Sigmoid colon (tissue), 7 donors: ENCODE data around the gene GRIK3. TPM values are rescaled to one million over a fixed set of nuclear protein-coding genes. Genes with fewer than 3 reads are reported as not detected.

Experiments used
- DNase-seq: peaks from one replicate; pipeline ENCODE4 v3.0.0-alpha.2; 2019
- H3K27ac ChIP-seq, 4 donors: fragments of 200-600 bp; sonication (generic); one replicate each; pipeline ENCODE4 v1.5.1; 2016 to 2019; ENCODE audit warnings: mild to moderate bottlenecking in 1 of 4
- H3K27me3 ChIP-seq, 3 donors: fragments of 200-600 bp; sonication (generic); one replicate each; pipeline ENCODE4 v1.5.1; 2019; ENCODE audit warnings: mild to moderate bottlenecking in 1 of 3
- H3K36me3 ChIP-seq, 4 donors: fragments of 200-600 bp; sonication (generic); one replicate each; pipeline ENCODE4 v1.5.1; 2016 to 2019
- H3K4me1 ChIP-seq, 4 donors: fragments of 200-600 bp; sonication (generic); one replicate each; pipeline ENCODE4 v1.5.1; 2017 to 2019
- H3K4me3 ChIP-seq, 4 donors: fragments of 200-600 bp; sonication (generic); one replicate each; pipeline ENCODE4 v1.5.1; 2017 to 2019; ENCODE audit warnings: mild to moderate bottlenecking in 2 of 4, moderate library complexity in 1 of 4
- H3K9me3 ChIP-seq, 4 donors: fragments of 200-600 bp in 3 of 4; sonication (generic) in 3 of 4; one replicate each; pipeline versions ENCODE4 v1.5.1 to v1.6.1; 2013 to 2019
- EP300 ChIP-seq, 4 donors: sonication (generic); formaldehyde crosslinking; IDR thresholded peaks; one replicate each; pipeline ENCODE4 v1.6.1; 2017; ENCODE audit warnings: antibody characterized with exemption in 4 of 4
- POLR2A ChIP-seq, 2 donors: fragments of 450-650 bp; IDR thresholded peaks; one replicate each; pipeline ENCODE4 v1.6.1; 2016; ENCODE audit warnings: antibody characterized with exemption in 2 of 2, mild to moderate bottlenecking in 2 of 2, moderate library complexity in 2 of 2
- POLR2AphosphoS5 ChIP-seq, 4 donors: sonication (generic); formaldehyde crosslinking; IDR thresholded peaks; one replicate each; pipeline ENCODE4 v1.6.1; 2017; ENCODE audit warnings: antibody characterized with exemption in 4 of 4
- WGBS, 2 donors: extraction: QIAGEN DNeasy Blood & Tissue Kit; methylation state at CpG; one replicate each; pipeline ENCODE4 v1.1.7; 2013; 5-methylcytosine and 5-hydroxymethylcytosine counted together
- intact Hi-C: fragments of 100-400 bp; cut with DNase I; formaldehyde crosslinking; loops from one replicate; pipeline ENCODE4 v1.15.1; 2023
- polyA plus RNA-seq, 3 donors: library from polyadenylated mRNA; stranded (reverse); fragments of 200-250 nt; gene quantifications; one replicate each; pipeline ENCODE4 v1.2.3, GENCODE V29; 2013
- total RNA-seq, 4 donors: library from RNA; depleted of rRNA; stranded (reverse); fragments of >200 nt; gene quantifications; one replicate each; pipeline ENCODE4 v1.1.0, GENCODE V29; 2016
- TF ChIP-seq, protein P1 (sequence below), 4 experiments: fragments of 450-650 bp in 3 of 4; fragments of 200-600 bp in 1 of 4; IDR thresholded peaks; one replicate each; pipeline ENCODE4 v1.5.1; 2016 to 2019; ENCODE audit warnings: antibody characterized with exemption in 4 of 4, mild to moderate bottlenecking in 3 of 4, moderate library complexity in 2 of 4
- donor health status: healthy with polysubstance abuse.
- donor health status: Bipolar disorder and iron deficiency.
- donor health status: healthy.

Gene GRIK3
- total and polyA plus RNA-seq, 7 donors, result 0.60 to 7.1 (median 3.4) TPM; not detected in 1

- TF ChIP-seq POLR2A (IDR thresholded peaks at IDR 0.05) (no peak), POLR2AphosphoS5 (IDR thresholded peaks at IDR 0.05) (no peak), EP300 (IDR thresholded peaks at IDR 0.05) (no peak)
- TF ChIP-seq, protein P1, sequence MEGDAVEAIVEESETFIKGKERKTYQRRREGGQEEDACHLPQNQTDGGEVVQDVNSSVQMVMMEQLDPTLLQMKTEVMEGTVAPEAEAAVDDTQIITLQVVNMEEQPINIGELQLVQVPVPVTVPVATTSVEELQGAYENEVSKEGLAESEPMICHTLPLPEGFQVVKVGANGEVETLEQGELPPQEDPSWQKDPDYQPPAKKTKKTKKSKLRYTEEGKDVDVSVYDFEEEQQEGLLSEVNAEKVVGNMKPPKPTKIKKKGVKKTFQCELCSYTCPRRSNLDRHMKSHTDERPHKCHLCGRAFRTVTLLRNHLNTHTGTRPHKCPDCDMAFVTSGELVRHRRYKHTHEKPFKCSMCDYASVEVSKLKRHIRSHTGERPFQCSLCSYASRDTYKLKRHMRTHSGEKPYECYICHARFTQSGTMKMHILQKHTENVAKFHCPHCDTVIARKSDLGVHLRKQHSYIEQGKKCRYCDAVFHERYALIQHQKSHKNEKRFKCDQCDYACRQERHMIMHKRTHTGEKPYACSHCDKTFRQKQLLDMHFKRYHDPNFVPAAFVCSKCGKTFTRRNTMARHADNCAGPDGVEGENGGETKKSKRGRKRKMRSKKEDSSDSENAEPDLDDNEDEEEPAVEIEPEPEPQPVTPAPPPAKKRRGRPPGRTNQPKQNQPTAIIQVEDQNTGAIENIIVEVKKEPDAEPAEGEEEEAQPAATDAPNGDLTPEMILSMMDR (IDR thresholded peaks at IDR 0.05), result no peak
- Histone ChIP-seq H3K36me3 (no peaks in the 10 kb centered on the region), H3K27ac (no peak overlapping the region), H3K4me3 (no peak overlapping the region), H3K27me3 (peaks cover 0 to 10% (median 0%) of the 10 kb centered on the region in 3 donors), H3K9me3 (no peaks in the 10 kb centered on the region), H3K4me1 (no peaks in the 10 kb centered on the region)
- intact Hi-C loops, result no loop called here
- no peak for DNase-seq
- 39 to 79% methylated on average over 1 of the region's 1 CpG for WGBS, 2 donors
Measured at GRCh38 chr1:37052120-37052519, 17.8 kb upstream of the GRIK3 start.

DNA sequence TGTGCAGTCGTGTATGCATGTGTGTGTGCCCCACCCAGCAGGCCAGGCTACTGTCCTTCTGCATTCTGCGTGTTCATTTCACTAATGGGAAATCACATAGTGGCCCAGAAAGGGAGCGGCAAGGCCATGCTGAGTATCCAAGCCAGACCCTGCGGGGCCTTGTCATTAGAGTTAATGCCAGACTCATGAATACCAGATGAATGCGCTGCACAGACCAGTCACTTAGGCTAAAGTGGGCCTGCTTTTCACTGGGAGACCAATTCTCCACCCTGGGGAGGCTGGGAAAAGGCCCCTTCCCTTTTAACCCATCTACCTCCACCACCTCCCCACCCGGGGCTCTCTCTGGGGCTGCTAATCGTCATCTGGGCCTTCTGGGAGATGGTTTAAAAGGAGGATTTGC, 17.0 kb upstream of the GRIK3 start:
- DNase-seq, result no peak

GRCh38 chr1:37047542-37047941, 13.2 kb upstream of the GRIK3 start:
- Histone ChIP-seq H3K9me3 (no peaks in the 10 kb centered on the region), H3K4me1 (no peaks in the 10 kb centered on the region), H3K27me3 (peaks cover 0 to 31% (median 5%) of the 10 kb centered on the region in 3 donors), H3K27ac (no peak overlapping the region), H3K36me3 (no peaks in the 10 kb centered on the region), H3K4me3 (no peak overlapping the region)
- intact Hi-C loops, result no loop called here
- TF ChIP-seq EP300 (IDR thresholded peaks at IDR 0.05), result no peak
- 81 to 88% methylated on average over 19 of the region's 19 CpGs for WGBS, 2 donors
- DNase-seq, result no peak

More for the DNA sequence above, 17.0 kb upstream of the GRIK3 start:
- 63 to 68% methylated on average over 7 of the region's 7 CpGs for WGBS, 2 donors
- Histone ChIP-seq H3K36me3 (no peaks in the 10 kb centered on the region), H3K9me3 (no peaks in the 10 kb centered on the region), H3K27ac (no peak overlapping the region), H3K27me3 (peaks cover 0 to 13% (median 0%) of the 10 kb centered on the region in 3 donors), H3K4me3 (no peak overlapping the region), H3K4me1 (no peaks in the 10 kb centered on the region)
- intact Hi-C loops, result no loop called here
- TF ChIP-seq POLR2A (IDR thresholded peaks at IDR 0.05), result no peak
- TF ChIP-seq, protein P1 (IDR thresholded peaks at IDR 0.05), result no peak
- TF ChIP-seq POLR2AphosphoS5 (IDR thresholded peaks at IDR 0.05), result no peak
- TF ChIP-seq EP300 (IDR thresholded peaks at IDR 0.05), result no peak

- Histone ChIP-seq H3K4me1 (no peaks in the 10 kb centered on the region), H3K36me3 (no peaks in the 10 kb centered on the region), H3K4me3 (no peak overlapping the region), H3K27me3 (peaks cover 15 to 69% (median 18%) of the 10 kb centered on the region in 3 donors), H3K27ac (no peak overlapping the region), H3K9me3 (no peaks in the 10 kb centered on the region)
- TF ChIP-seq POLR2A (IDR thresholded peaks at IDR 0.05) (no peak), POLR2AphosphoS5 (IDR thresholded peaks at IDR 0.05) (no peak), EP300 (IDR thresholded peaks at IDR 0.05) (no peak)
- TF ChIP-seq, protein P1 (IDR thresholded peaks at IDR 0.05), result no peak
- intact Hi-C loops, result no loop called here
- DNase-seq, result no peak
- WGBS, 2 donors, result 63 to 64% methylated on average over 2 of the region's 2 CpGs
Measured at GRCh38 chr1:37043101-37043500, 8.8 kb upstream of the GRIK3 start.

DNA sequence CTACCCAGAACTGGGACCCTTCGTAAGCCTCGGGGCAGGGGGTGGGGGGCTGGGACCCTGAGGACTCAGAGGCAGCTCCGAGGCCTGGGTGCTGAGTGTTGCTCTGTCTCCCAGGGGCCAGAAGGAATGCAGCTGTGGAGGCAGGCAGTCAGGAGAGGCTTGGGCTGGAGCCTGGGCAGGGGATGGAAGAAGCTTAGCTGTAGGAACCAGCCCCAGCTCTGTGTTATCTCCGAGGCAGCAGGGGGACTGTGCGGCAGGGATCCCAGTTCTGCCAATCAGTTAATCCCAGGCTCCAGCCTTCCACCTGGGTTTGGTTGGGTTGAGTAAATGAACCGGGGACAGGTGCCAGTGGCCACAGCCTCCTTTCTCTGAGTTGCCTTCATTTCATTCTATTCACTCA, 8.2 kb upstream of the GRIK3 start:
- Histone ChIP-seq H3K9me3 (no peaks in the 10 kb centered on the region), H3K4me3 (no peak overlapping the region), H3K27ac (no peak overlapping the region), H3K36me3 (no peaks in the 10 kb centered on the region), H3K27me3 (peaks cover 20 to 75% (median 20%) of the 10 kb centered on the region in 3 donors), H3K4me1 (no peaks in the 10 kb centered on the region)
- no peak for DNase-seq
- intact Hi-C loops, result no loop called here
- TF ChIP-seq EP300 (IDR thresholded peaks at IDR 0.05), result no peak
- no peak for TF ChIP-seq POLR2AphosphoS5 (IDR thresholded peaks at IDR 0.05)
- TF ChIP-seq POLR2A (IDR thresholded peaks at IDR 0.05), result no peak
- TF ChIP-seq, protein P1 (IDR thresholded peaks at IDR 0.05), result no peak
- WGBS, 2 donors, result 46 to 61% methylated on average over 6 of the region's 6 CpGs
